ENCODE data around the gene DPYSL5. TPM values are rescaled to one million over a fixed set of nuclear protein-coding genes. Genes with fewer than 3 reads are reported as not detected.

DPYSL5 gene
- total and polyA plus RNA-seq, 3 donors from 2014 or later, result 2.8 to 22.3 (median 5.5) TPM

GRCh38 chr2:26997394-26997793 lies 149.5 kb downstream of the DPYSL5 start:
- Histone ChIP-seq H3K4me1 (peaks cover 6% of the 10 kb centered on the region), H3K4me3 (no peak overlapping the region), H3K9me3 (no peaks in the 10 kb centered on the region), H3K27ac (no peak overlapping the region), H3K27me3 (no peaks in the 10 kb centered on the region), H3K36me3 (ENCODE audit: low read depth, missing control alignments) (no peaks in the 10 kb centered on the region)
- DNase-seq, result no peak
- WGBS, 2 donors, result 89% methylated on average over 10 of the region's 10 CpGs
- no peak for TF ChIP-seq CTCF (IDR thresholded peaks at IDR 0.05)
- no peak for TF ChIP-seq POLR2A (IDR thresholded peaks at IDR 0.05)
- intact Hi-C loops (cut with DNase I; ENCODE audit: low total_unique reads), result no loop called here

- H3K4me3 ChIP-seq, result no peak overlapping the region
- 79 to 86% methylated on average over 1 of the region's 1 CpG for WGBS, 2 donors
- TF ChIP-seq CTCF (IDR thresholded peaks at IDR 0.05) (no peak), POLR2A (IDR thresholded peaks at IDR 0.05) (no peak)
These were observed 150.4 kb downstream of the DPYSL5 start for GRCh38 chr2:26998323-26998722.

More at GRCh38 chr2:26998323-26998722, 150.4 kb downstream of the DPYSL5 start:
- Histone ChIP-seq H3K27me3 (no peaks in the 10 kb centered on the region), H3K27ac (no peak overlapping the region), H3K9me3 (no peaks in the 10 kb centered on the region), H3K4me1 (peaks cover 6% of the 10 kb centered on the region), H3K36me3 (ENCODE audit: low read depth, missing control alignments) (no peaks in the 10 kb centered on the region)
- DNase-seq, result no peak
- intact Hi-C loops (cut with DNase I; ENCODE audit: low total_unique reads), result no loop called here

Other genes with a start within 250 kb of the DPYSL5 start
- 1 to 10 TPM; 7.5 to 8.7 TPM for gene CIB4, start 206.8 kb upstream of the DPYSL5 start, total RNA-seq
- 30.6 TPM for gene CIB4, start 206.8 kb upstream of the DPYSL5 start, polyA plus RNA-seq (ENCODE audit: insufficient read depth, low read depth, low replicate concordance)
- gene KCNK3, start 155.4 kb upstream of the DPYSL5 start, total RNA-seq, result 1 to 10 TPM; 1.0 to 2.5 TPM
- 1.5 TPM for gene KCNK3, start 155.4 kb upstream of the DPYSL5 start, polyA plus RNA-seq (ENCODE audit: insufficient read depth, low read depth, low replicate concordance)
- 10 to 100 TPM; 40.4 to 42.5 TPM for gene SLC35F6, start 83.8 kb upstream of the DPYSL5 start, total RNA-seq
- gene SLC35F6, start 83.8 kb upstream of the DPYSL5 start, polyA plus RNA-seq (ENCODE audit: insufficient read depth, low read depth, low replicate concordance), result 15.5 TPM
- gene CENPA, start 62.1 kb upstream of the DPYSL5 start, total RNA-seq, result 1 to 10 TPM; 2.8 to 5.0 TPM
- gene CENPA, start 62.1 kb upstream of the DPYSL5 start, polyA plus RNA-seq (ENCODE audit: insufficient read depth, low read depth, low replicate concordance), result 5.8 TPM
- gene MAPRE3, start 122.5 kb downstream of the DPYSL5 start, total RNA-seq, result 10 to 100 TPM; 31.4 to 49.8 TPM
- gene MAPRE3, start 122.5 kb downstream of the DPYSL5 start, polyA plus RNA-seq (ENCODE audit: insufficient read depth, low read depth, low replicate concordance), result 112 TPM
- 10 to 100 TPM; 64.8 to 73.9 TPM for gene TMEM214, start 184.8 kb downstream of the DPYSL5 start, total RNA-seq
- 81.9 TPM for gene TMEM214, start 184.8 kb downstream of the DPYSL5 start, polyA plus RNA-seq (ENCODE audit: insufficient read depth, low read depth, low replicate concordance)
- 100 to 1,000 TPM; 227 to 294 TPM for gene AGBL5, start 203.5 kb downstream of the DPYSL5 start, total RNA-seq
- 784 TPM for gene AGBL5, start 203.5 kb downstream of the DPYSL5 start, polyA plus RNA-seq (ENCODE audit: insufficient read depth, low read depth, low replicate concordance)
- gene OST4, start 223.5 kb downstream of the DPYSL5 start, total RNA-seq, result 100 to 1,000 TPM; 220 to 262 TPM
- gene OST4, start 223.5 kb downstream of the DPYSL5 start, polyA plus RNA-seq (ENCODE audit: insufficient read depth, low read depth, low replicate concordance), result 297 TPM
- gene EMILIN1, start 230.5 kb downstream of the DPYSL5 start, total RNA-seq, result 10 to 100 TPM; 29.2 to 50.7 TPM
- 35.9 TPM for gene EMILIN1, start 230.5 kb downstream of the DPYSL5 start, polyA plus RNA-seq (ENCODE audit: insufficient read depth, low read depth, low replicate concordance)
- 10 to 100 TPM in 1 of 2 donors, 1 to 10 TPM in 1; 5.3 to 13.4 TPM for gene KHK, start 238.6 kb downstream of the DPYSL5 start, total RNA-seq
- 11.5 TPM for gene KHK, start 238.6 kb downstream of the DPYSL5 start, polyA plus RNA-seq (ENCODE audit: insufficient read depth, low read depth, low replicate concordance)